Hematopoietic multipotent progenitor cell treated with erythropoietin and hydrocortisone succinate and interleukin-3 and kit ligand, for 15 days (in vitro differentiated cells): ENCODE data around the gene PTGDR2.

Experiments
- DNase-seq: peaks from one replicate; pipeline ENCODE4 v3.0.0-alpha.2; 2015; ENCODE audit warnings: low spot score

Gene PTGDR2

GRCh38 chr11:60809691-60810090, 46.1 kb downstream of the PTGDR2 start:
- DNase-seq = no peak

GRCh38 chr11:60809249-60809648, 46.5 kb downstream of the PTGDR2 start:
- DNase-seq = no peak

DNA sequence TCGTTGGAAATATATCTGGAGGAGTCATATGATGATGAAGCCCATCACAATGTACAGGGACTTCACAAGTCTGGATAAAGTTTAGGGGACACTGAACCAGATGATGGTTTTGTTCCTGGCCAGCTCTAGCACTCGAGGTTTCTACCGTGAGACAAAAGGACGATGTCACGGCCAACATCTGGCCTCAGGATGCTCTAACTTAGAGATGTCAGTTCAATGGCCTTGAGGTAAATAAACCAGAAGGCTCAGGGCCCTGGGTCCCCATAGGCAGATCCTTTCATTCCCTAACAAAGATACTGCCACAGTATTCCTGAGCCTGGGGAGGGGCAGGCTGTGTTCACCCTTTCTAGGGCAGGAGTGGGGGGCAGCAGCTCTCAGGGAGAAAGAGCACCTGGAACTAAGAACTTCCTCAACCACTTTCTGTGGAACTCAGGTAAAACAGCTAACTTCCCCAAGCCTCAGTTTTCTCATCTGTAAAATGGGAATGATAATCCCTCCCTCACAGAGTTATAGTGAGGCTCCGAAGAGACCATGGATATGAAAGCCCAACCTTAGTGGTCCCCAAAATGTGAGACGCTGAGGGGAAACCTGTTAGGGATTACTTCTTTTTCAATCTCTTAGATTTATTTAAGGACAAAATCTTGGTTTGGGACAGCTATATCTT, 52.3 kb downstream of the PTGDR2 start:
- no peak for DNase-seq

GRCh38 chr11:60801194-60801593, 54.6 kb downstream of the PTGDR2 start:
- no peak for DNase-seq
